GM20000 (cell line): Measurements from ENCODE around the gene NR1H4.

Source experiments
- DNase-seq: peaks from one replicate; pipeline ENCODE4 v3.0.0; 2012; ENCODE audit warnings: low spot score
- TF ChIP-seq, protein P1 (sequence below): IDR thresholded peaks from 2 replicates; pipeline ENCODE4 v1.5.1; 2012; ENCODE audit warnings: mild to moderate bottlenecking, control low read depth; ENCODE audit errors: extremely low read depth, missing control alignments

Gene NR1H4

DNA sequence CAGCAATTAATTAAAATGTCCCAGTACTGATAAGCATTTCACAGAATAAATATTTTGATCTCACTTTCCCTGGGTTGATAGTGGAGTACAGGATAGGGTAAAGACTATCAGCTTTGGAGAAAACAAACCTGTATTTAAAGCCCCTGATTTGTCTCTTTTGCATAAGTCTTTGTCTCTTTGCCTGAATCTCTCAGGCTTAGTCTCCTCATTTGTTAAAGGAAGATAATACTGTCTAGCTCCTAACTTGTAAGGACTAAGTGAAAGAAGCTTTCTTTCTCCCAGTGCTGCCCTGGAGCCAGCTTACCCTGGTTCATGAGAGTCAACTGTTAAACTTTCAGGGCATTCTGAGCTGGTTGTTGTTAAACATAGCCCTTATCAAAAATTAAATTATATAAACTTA, 5.5 kb upstream of the NR1H4 start:
- TF ChIP-seq, protein P1, sequence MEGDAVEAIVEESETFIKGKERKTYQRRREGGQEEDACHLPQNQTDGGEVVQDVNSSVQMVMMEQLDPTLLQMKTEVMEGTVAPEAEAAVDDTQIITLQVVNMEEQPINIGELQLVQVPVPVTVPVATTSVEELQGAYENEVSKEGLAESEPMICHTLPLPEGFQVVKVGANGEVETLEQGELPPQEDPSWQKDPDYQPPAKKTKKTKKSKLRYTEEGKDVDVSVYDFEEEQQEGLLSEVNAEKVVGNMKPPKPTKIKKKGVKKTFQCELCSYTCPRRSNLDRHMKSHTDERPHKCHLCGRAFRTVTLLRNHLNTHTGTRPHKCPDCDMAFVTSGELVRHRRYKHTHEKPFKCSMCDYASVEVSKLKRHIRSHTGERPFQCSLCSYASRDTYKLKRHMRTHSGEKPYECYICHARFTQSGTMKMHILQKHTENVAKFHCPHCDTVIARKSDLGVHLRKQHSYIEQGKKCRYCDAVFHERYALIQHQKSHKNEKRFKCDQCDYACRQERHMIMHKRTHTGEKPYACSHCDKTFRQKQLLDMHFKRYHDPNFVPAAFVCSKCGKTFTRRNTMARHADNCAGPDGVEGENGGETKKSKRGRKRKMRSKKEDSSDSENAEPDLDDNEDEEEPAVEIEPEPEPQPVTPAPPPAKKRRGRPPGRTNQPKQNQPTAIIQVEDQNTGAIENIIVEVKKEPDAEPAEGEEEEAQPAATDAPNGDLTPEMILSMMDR: no peak
- no peak for DNase-seq

DNA sequence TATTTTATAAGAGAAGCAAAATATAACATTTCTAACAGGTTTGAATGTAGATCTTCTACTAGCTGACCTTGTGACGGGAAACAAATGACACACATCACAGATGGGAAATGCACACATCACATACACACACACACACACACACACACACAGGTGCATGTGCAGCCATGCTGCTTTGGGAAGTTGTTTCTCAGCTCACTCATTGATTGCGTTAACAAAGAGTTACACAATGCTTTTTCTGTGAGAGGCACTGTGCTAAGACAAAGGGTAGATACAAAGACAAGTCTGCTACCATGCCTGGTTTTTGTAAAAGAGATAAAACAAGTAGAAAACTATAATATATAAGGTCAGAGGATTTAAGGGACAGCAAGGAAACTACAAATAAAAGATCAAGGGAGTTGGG, 1.3 kb upstream of the NR1H4 start:
- TF ChIP-seq, protein P1: no peak
- no peak for DNase-seq

DNA sequence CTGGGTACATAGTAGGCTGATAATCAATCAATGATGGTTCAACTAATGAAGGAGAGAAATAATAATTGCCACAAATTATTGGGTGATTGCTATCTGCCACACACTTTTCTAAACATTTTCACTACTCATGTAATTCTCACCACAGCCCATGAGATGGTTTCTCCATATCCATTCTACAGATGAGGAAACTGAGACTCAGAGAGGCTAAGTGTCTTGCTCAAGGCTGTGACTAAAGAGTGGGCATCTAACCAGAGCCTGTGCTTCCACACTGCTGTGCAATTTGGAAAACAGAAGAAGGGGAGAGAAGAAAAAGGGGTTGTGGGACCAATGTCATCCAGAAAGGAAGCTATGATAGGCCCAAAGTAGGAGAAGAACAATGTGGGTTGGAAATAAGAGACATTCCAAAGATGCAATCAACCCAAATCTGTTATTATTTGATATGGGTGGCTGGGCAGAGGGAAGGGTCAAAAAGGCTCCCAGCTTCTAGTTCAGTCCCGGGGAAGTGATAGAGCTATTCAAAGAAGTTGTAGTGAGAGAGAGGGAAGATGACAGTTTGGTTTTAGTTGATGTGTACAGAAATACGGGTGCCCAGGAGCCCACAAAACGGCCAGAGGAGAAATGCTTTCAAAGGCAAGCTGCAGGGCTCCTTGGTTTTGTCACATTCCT, 483 bp upstream of the NR1H4 start:
- DNase-seq: no peak
- TF ChIP-seq, protein P1: no peak

DNA sequence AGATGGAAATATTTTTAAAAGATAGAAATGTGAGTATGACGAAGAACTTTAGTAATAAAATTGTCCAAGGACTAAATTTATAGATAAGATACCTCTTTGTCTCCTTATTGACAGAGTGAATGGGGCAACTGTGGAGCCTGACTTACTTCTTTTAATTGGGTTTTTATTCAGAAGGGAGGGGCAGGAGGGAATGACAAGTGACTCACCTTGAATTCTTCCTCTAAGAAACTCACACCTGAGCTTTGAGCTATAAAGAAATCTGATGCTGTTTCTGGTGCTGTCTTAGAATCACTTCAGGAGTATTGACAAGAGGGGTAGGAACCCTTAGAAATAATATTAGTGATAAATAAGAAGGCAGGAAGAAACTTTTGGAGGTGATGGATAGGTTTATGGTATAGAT, 951 bp downstream of the NR1H4 start:
- no peak for DNase-seq
- TF ChIP-seq, protein P1: no peak

DNA sequence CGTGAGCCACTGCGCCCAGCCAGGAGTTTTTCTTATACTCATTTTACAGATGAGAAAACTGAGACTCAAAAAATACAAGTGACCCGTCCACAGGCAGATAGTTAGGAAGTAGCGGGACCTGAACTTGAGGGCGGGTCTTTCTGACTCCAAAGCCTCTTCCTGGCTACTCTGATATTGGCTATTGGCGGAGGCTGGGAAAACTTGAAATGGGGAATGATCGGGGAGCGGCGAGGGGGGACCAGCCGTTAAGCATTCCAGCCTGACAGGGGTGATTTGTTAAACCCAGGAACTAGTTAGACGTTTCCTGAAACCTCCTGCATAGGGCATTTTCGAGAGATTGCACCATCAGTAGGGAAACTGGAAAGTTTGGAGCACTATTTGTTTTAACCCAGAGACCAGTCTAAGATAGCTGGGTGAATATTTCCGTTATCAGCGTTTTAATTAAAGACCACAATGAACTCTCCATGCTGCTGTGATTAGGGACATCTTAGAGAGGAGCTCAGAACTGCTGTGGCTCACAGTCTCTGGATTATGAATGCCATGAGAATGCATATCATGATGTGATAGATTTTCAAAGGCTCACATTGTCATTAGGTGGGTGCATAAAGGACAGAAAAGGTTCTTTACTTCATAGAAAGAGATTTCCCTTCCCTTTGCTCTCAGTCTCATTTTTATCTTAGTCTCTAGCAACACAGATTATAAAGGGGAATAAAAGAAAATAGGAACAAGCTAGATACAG, 2.5 kb downstream of the NR1H4 start:
- TF ChIP-seq, protein P1: no peak
- DNase-seq: no peak

DNA sequence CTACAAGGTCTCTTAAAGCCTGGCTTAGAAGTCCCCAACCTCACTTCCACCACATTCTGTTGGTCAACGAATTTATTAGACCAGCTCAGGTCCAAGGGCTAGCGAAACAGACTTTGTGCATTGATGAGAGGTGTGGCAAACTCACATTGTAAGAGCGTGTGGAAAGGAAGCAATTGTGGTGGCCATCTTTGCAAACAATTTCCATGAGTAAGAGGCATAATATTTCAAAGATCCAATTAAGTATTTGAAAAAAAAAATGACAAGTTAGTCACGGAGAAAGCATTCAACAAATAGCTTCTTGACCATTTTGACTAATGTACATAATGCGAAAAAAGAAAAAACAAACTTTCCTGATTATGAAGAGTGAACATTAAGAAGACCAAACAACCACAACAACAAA, 7.4 kb downstream of the NR1H4 start:
- no peak for DNase-seq
- TF ChIP-seq, protein P1: no peak

DNA sequence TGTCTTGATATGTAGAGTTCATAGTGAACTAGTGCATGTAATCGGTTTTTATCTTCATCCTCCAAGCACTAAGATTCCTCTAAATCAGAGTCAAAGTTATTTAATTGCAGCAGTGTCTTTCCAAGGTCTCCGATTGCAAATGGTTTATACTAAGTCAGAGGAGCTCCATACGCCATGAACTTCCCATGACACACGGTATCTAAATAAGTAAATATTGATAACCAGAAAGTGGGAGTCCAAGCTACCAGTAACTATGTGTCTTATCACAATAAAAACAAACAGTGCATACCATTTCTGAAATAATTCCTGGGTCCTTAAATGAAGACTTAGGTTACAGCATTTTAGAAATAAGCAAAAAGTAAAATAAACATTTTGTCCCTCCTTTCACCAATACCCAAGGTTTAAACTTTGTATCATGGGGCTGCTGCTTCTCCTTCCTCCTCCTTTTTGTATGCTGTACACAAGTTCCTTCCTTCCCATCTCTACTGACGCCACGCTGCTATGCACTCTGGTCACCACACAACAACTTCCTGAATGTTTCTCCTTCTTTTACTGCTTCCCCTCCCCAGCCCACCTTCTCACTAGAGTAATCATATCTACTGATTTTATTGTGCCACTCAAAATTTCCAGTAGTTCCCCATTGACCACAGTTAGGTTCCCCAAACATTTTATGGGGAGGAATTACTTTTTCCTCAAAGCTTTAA, 10.7 kb downstream of the NR1H4 start:
- TF ChIP-seq, protein P1: no peak
- DNase-seq: no peak
